Skeletal muscle satellite cell (primary cell): Measurements from ENCODE around the gene SLC7A7.
"Not testable (repeated sequence)": the region's sequence is repeated elsewhere in the genome, so short reads cannot be mapped to it uniquely, and the experiment has no call there.

ENCODE experiments used
- H3K27me3 ChIP-seq: 2 replicates; pipeline ENCODE4 v1.7.0; 2013; ENCODE audit warnings: low read length; ENCODE audit not compliant: control insufficient read depth, insufficient read depth
- H3K36me3 ChIP-seq: 2 replicates; pipeline ENCODE4 v1.7.0; 2013; ENCODE audit warnings: mild to moderate bottlenecking, control low read depth, low read length; ENCODE audit not compliant: insufficient read depth
- H3K4me1 ChIP-seq: 2 replicates; pipeline ENCODE4 v1.7.0; 2013; ENCODE audit warnings: low read length; ENCODE audit not compliant: control insufficient read depth, insufficient read depth
- H3K4me2 ChIP-seq: 2 replicates; pipeline ENCODE4 v1.7.0; 2013; ENCODE audit warnings: mild to moderate bottlenecking, low read length
- H3K4me3 ChIP-seq: 2 replicates; pipeline ENCODE4 v1.7.0; 2013; ENCODE audit warnings: low read length
- H3K9ac ChIP-seq: 2 replicates; pipeline ENCODE4 v1.7.0; 2013; ENCODE audit warnings: mild to moderate bottlenecking, low read depth, low read length, moderate library complexity
- H3K9me3 ChIP-seq: replicated peaks from 2 replicates; pipeline ENCODE4 v1.7.0; 2013; ENCODE audit warnings: mild to moderate bottlenecking, control low read depth, low read length

The SLC7A7 gene

DNA sequence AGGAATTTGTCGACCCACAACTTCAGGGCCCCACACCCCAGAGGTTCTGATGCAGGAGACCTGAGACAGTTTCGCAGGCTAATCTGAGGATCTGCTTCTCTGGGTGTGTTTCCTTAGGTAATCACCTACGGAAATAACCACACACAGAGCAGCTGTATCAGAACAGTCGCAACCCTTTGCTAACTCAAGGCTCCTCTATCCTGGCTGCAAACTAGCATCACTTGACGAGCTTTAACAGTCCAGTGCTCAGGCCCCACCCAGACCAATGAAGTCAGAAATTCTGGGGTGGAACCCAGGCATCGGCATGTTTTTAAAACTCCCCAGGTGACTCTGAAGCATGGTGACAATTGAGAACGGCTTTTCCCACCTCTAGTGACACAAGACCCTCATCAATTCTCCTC, 20.7 kb downstream of the SLC7A7 start:
- no peak overlapping the region for H3K4me3 ChIP-seq
- no peaks in the 10 kb centered on the region for H3K4me1 ChIP-seq
- no peaks in the 10 kb centered on the region for H3K36me3 ChIP-seq
- peaks cover 42% of the 10 kb centered on the region for H3K27me3 ChIP-seq
- H3K4me2 ChIP-seq: no peak overlapping the region
- H3K9ac ChIP-seq: no peak overlapping the region
- H3K9me3 ChIP-seq: no peaks in the 10 kb centered on the region

DNA sequence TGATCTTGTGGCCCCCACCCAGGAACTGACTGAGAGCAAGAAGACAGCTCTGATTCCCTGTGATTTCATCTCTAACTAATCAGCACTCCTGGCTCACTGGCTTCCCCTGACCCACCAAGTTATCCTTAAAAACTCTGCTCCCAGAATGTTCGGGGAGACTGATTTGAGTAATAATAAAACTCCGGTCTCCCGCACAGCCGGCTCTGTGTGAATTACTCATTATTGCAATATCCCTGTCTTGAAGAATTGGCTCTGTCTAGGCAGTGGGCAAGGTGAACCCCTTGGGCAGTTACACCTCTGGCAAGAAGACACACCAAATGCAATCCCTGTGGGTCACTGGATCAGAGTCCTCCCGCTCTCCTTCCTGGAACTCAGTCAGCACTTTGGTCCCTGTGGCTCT, 21.3 kb downstream of the SLC7A7 start:
- no peaks in the 10 kb centered on the region for H3K4me1 ChIP-seq
- no peaks in the 10 kb centered on the region for H3K9me3 ChIP-seq

DNA sequence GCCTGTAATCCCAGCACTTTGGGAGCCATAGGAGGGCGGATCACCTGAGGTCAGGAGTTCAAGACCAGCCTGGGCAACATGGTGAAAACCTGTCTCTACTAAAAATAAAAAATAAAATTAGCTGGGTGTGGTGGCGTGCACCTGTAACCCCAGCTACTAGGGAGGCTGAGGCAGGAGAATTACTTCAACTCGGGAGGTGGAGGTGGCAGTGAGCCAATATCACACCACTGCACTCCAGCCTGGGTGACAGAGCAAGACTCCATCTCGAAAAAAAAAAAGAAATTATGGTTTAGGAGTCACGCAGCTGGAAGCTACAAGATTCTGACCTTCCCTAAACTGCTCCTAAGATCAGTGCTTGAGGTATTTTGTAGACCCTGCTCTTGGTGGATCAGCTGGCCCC, 21.7 kb downstream of the SLC7A7 start:
- not testable (repeated sequence) for H3K4me3 ChIP-seq, H3K4me1 ChIP-seq, H3K9me3 ChIP-seq, H3K4me2 ChIP-seq, H3K36me3 ChIP-seq, H3K9ac ChIP-seq
- peaks cover 35% of the 10 kb centered on the region for H3K27me3 ChIP-seq

More for the DNA sequence above, 21.3 kb downstream of the SLC7A7 start:
- Histone ChIP-seq H3K4me3 (no peak overlapping the region), H3K27me3 (peaks cover 39% of the 10 kb centered on the region), H3K9ac (no peak overlapping the region), H3K36me3 (no peaks in the 10 kb centered on the region), H3K4me2 (no peak overlapping the region)

DNA sequence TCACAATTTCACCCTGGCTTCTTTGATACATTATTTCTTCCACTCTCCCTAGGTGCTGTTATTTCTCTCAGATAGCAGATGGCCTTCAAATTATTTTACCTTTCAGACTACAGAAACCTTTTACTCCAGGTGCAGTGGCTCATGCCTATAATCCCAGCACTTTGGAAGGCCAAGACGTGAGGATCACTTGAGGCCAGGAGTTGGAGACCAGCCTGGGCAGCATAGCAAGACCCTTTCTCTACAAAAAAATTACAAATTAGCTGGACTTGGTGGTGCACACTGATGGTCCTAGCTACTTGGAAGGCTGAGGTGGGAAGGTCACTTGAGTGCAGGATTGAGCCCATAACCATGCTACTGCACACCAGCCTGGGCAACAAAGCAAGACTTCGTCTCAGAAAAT, 23.1 kb downstream of the SLC7A7 start:
- Histone ChIP-seq H3K27me3 (peaks cover 24% of the 10 kb centered on the region), H3K4me2 (no peak overlapping the region), H3K9me3 (no peaks in the 10 kb centered on the region), H3K4me1 (no peaks in the 10 kb centered on the region), H3K9ac (no peak overlapping the region), H3K36me3 (no peaks in the 10 kb centered on the region), H3K4me3 (no peak overlapping the region)

DNA sequence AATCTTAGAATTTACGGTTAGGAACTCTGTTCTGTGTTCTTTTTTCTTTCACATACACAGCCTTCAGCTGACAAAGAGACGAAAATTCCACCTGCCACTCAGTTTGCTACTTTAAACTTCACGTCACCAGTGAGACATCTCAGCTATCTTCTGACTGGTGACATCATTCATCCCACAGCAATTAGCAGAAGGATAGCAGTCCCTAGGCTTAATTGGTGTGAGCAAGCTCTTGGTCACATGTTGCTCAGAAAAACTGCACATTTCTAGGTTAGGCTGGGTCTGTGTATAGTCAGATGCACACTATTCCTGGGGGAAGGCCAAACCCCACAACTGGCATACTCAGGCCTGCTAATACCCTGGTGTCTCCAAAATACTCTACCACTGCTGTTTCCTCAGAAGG, 23.9 kb downstream of the SLC7A7 start:
- H3K9ac ChIP-seq: no peak overlapping the region
- H3K4me3 ChIP-seq: no peak overlapping the region
- no peaks in the 10 kb centered on the region for H3K9me3 ChIP-seq
- no peak overlapping the region for H3K4me2 ChIP-seq
- H3K4me1 ChIP-seq: no peaks in the 10 kb centered on the region
- peaks cover 16% of the 10 kb centered on the region for H3K27me3 ChIP-seq
- H3K36me3 ChIP-seq: no peaks in the 10 kb centered on the region

DNA sequence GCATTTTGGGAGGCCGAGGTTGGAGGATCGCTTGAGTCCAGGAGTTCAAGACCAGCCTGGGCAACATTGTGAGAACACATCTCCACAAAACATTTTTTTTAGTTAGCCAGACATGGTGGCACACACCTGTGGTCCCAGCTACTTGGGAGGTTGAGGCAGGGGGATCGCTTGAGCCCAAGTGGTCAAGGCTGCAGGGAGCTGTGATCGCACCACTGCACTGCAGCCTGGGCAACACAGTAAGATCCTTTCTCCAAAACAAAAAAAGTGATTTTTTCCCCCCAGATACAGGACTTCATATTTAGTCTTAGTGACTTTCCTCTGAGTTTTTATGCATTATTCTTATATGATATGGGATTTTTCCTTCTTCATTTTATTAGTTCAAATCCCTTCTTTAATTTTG, 28.6 kb downstream of the SLC7A7 start:
- Histone ChIP-seq H3K4me2 (no peak overlapping the region), H3K4me3 (no peak overlapping the region), H3K9ac (no peak overlapping the region), H3K36me3 (no peaks in the 10 kb centered on the region), H3K4me1 (no peaks in the 10 kb centered on the region), H3K9me3 (no peaks in the 10 kb centered on the region), H3K27me3 (no peaks in the 10 kb centered on the region)

DNA sequence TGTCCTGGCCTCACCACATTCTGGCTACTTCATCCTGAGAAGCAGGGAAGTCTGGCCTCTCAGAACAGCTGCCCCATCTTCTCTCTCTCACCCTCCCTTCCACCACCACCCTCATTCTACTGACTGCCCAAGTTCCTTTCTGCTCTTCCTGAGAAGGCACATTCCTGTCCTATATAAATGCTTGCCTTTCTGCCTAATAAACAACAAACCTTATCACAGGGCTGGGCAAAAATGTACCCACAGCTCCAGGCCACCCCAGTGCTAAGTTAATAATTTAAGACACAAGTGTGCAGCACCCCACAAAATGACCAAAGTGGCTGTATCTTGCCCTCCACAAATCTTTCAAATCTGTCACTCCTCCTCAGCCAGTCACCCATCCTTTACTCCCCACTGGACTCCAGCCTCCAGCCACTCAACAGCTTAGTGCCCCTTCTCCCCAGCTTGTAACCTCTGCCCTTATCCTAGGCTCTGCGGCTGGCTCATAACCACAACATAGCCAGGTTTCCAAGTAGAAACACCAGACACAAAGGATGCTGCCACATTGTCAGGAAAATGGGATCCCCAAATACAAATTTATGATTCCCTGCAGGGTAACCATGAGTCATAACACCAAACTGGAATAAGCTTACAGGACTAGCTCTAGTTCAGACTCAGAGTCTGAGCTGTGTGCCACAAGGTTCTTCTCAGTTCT, 33.8 kb downstream of the SLC7A7 start:
- Histone ChIP-seq H3K9me3 (no peaks in the 10 kb centered on the region), H3K4me3 (no peak overlapping the region), H3K36me3 (no peaks in the 10 kb centered on the region), H3K9ac (no peak overlapping the region), H3K27me3 (no peaks in the 10 kb centered on the region), H3K4me1 (no peaks in the 10 kb centered on the region), H3K4me2 (no peak overlapping the region)

DNA sequence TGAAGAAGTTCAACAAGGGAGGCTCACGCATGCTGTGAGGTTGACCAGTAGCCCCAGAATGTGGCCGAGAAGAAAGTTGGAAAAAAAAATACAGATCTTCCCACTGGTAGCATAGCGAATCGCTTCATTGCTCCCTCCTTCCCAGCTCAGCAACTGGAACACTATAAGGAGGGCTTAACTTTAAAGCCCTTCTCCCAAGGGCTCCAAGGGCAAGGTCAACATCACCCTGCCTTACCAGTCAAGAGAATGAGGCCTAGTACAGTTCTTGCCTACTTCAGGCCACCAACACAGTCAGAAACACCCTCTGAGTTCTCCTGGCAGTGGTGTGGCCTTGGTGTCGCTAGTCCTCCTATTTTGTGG, 34.3 kb downstream of the SLC7A7 start:
- Histone ChIP-seq H3K9me3 (no peaks in the 10 kb centered on the region), H3K4me3 (no peak overlapping the region), H3K4me2 (no peak overlapping the region), H3K36me3 (no peaks in the 10 kb centered on the region), H3K4me1 (no peaks in the 10 kb centered on the region), H3K9ac (no peak overlapping the region), H3K27me3 (no peaks in the 10 kb centered on the region)

DNA sequence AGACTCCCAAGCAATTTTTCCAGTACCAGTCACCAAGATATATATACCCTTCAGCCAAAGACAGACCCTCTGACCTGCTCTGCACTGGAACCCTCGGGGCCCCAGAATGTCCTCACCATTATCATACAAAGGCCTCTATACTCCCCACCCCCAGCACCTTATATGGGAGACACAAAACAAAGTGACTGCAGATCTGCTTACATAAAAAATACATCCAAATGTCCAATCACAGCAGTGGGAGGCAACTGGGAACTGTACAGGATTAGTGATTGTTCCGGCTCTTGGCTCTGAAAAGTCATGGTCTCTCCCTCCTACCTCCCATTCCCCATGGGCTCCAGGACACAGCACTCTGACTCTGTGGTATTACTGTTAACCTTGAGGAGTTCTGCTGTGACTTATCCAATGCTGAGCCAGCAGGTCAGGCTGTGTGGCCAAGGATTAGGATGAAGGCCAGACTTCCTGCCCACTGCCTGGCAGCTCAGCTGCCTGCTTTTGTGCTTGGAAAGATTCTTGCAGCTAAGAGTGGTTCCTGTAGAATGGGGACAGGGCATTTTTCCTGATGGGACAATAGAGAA, 35.0 kb downstream of the SLC7A7 start:
- no peaks in the 10 kb centered on the region for H3K36me3 ChIP-seq
- H3K9ac ChIP-seq: no peak overlapping the region
- H3K4me1 ChIP-seq: no peaks in the 10 kb centered on the region
- no peak overlapping the region for H3K4me3 ChIP-seq
- H3K27me3 ChIP-seq: no peaks in the 10 kb centered on the region
- no peaks in the 10 kb centered on the region for H3K9me3 ChIP-seq
- no peak overlapping the region for H3K4me2 ChIP-seq

DNA sequence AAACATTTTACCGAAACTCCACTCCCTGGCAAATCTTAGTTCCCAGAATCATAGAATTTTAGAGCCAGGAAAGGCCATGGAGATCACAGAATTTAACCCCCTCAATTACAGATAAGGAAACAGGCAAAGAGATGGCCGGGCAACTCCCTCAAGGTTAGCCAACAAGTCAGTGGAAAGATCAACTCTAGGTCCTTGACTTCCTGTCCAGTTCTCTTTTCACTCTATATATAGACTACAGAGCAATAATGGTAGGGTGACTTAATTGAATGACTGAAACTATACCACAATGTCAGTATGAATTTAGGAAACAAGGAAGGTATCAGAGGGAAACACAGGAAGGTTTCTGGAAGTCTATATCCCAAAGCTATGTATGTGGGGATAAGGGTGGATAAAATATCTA, 37.2 kb downstream of the SLC7A7 start:
- Histone ChIP-seq H3K36me3 (peaks cover 13% of the 10 kb centered on the region), H3K9ac (no peak overlapping the region), H3K4me1 (no peaks in the 10 kb centered on the region)

DNA sequence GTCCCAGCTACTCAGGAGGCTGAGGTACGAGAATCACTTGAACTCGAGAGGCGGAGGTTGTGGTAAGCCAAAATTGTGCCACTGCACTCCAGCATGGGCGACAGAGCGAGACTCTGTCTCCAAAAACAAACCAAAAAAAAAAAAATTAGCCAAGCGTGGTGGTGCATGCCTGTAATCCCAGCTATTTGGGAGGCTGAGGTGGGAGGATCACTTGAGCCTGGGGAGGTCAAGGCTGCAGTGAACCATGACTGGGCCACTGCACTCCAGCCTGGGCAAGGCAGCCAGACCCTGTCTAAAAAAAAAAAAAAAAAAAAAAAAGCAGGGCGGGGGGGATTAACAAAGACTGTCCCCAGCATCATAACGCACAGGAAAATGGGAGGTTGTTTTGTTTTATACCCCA, 38.4 kb downstream of the SLC7A7 start:
- H3K9ac ChIP-seq: not testable (repeated sequence)

More for the DNA sequence above, 37.2 kb downstream of the SLC7A7 start:
- Histone ChIP-seq H3K27me3 (no peaks in the 10 kb centered on the region), H3K4me3 (no peak overlapping the region), H3K9me3 (no peaks in the 10 kb centered on the region), H3K4me2 (no peak overlapping the region)

DNA sequence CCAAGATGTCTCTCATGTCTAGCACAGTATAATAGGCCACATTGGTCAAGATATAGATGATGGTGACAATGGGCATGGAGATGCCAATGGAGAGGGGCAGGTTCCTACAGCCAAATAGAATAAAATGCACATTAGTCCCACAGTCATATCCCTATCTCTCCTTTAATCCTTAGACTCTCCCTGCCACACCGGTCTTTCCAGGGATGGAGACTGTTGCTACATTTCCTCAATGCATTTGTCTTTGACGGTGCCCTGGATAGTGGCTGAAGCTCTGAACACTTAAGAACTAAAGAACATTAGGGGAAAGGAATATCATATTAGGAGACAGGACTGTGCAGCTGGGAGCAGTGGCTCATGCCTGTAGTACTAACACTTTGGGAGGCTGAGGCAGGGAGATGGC, 39.0 kb downstream of the SLC7A7 start:
- H3K27me3 ChIP-seq: no peaks in the 10 kb centered on the region
- H3K4me2 ChIP-seq: no peak overlapping the region
- no peaks in the 10 kb centered on the region for H3K4me1 ChIP-seq
- H3K9me3 ChIP-seq: no peaks in the 10 kb centered on the region
- H3K36me3 ChIP-seq: peaks cover 23% of the 10 kb centered on the region
- H3K4me3 ChIP-seq: no peak overlapping the region
- no peak overlapping the region for H3K9ac ChIP-seq

More for the DNA sequence above, 38.4 kb downstream of the SLC7A7 start:
- H3K4me3 ChIP-seq, H3K4me1 ChIP-seq, H3K27me3 ChIP-seq, H3K4me2 ChIP-seq, H3K9me3 ChIP-seq: not testable (repeated sequence)
- H3K36me3 ChIP-seq: peaks cover 17% of the 10 kb centered on the region
